ENCODE results near the gene PIEZO2.

The PIEZO2 gene

GRCh38 chr18:10682368-10682714 lies 467.0 kb downstream of the PIEZO2 start:
- no peak overlapping the region for H3K4me3 ChIP-seq (ENCODE audit: low read length)
- no peak for TF ChIP-seq CTCF (conservative IDR thresholded peaks at IDR 0.05; ENCODE audit: low read length)
- DNase-seq (ENCODE audit: low read depth) = no peak

GRCh38 chr18:10681581-10682367 lies 467.6 kb downstream of the PIEZO2 start:
- no peak overlapping the region for H3K4me3 ChIP-seq (ENCODE audit: low read length)
- no peak for TF ChIP-seq CTCF (conservative IDR thresholded peaks at IDR 0.05; ENCODE audit: low read length)
- DNase-seq (ENCODE audit: low read depth) = no peak

- no peak for TF ChIP-seq CTCF (conservative IDR thresholded peaks at IDR 0.05; ENCODE audit: low read length)
- DNase-seq (ENCODE audit: low read depth) = no peak
These were observed 469.1 kb downstream of the PIEZO2 start for GRCh38 chr18:10680271-10680596.

GRCh38 chr18:10679557-10680270 lies 469.7 kb downstream of the PIEZO2 start:
- no peak for TF ChIP-seq CTCF (conservative IDR thresholded peaks at IDR 0.05; ENCODE audit: low read length)
- no peak overlapping the region for H3K4me3 ChIP-seq (ENCODE audit: low read length)
- no peak for DNase-seq (ENCODE audit: low read depth)

More at GRCh38 chr18:10680271-10680596, 469.1 kb downstream of the PIEZO2 start:
- no peak overlapping the region for H3K4me3 ChIP-seq (ENCODE audit: low read length)

- no peak for TF ChIP-seq CTCF (conservative IDR thresholded peaks at IDR 0.05; ENCODE audit: low read length)
- no peak overlapping the region for H3K4me3 ChIP-seq (ENCODE audit: low read length)
- DNase-seq (ENCODE audit: low read depth) = no peak
These were observed 477.9 kb downstream of the PIEZO2 start for GRCh38 chr18:10671441-10671840.

- TF ChIP-seq CTCF (conservative IDR thresholded peaks at IDR 0.05; ENCODE audit: low read length) = no peak
- DNase-seq (ENCODE audit: low read depth) = no peak
- H3K4me3 ChIP-seq (ENCODE audit: low read length) = no peak overlapping the region
These were observed 478.5 kb downstream of the PIEZO2 start for GRCh38 chr18:10670856-10671255.

All from AG10803 (cell line).